Hepatocyte (in vitro differentiated cells): ENCODE results near the gene GHITM.
"Not testable (repeated sequence)": the region's sequence is repeated elsewhere in the genome, so short reads cannot be mapped to it uniquely, and the experiment has no call there.

Experiments used
- EZH2 ChIP-seq: fragments of 200-600 bp; sonication (generic); IDR thresholded peaks from 2 replicates; pipeline ENCODE4 v1.6.1; 2016; ENCODE audit warnings: antibody characterized with exemption, mild to moderate bottlenecking, borderline replicate concordance
- TF ChIP-seq, protein P1 (sequence below): fragments of 200-600 bp; sonication (generic); IDR thresholded peaks from 2 replicates; pipeline ENCODE4 v1.5.1; 2016; ENCODE audit warnings: antibody characterized with exemption, mild to moderate bottlenecking; ENCODE audit not compliant: poor library complexity

DNA sequence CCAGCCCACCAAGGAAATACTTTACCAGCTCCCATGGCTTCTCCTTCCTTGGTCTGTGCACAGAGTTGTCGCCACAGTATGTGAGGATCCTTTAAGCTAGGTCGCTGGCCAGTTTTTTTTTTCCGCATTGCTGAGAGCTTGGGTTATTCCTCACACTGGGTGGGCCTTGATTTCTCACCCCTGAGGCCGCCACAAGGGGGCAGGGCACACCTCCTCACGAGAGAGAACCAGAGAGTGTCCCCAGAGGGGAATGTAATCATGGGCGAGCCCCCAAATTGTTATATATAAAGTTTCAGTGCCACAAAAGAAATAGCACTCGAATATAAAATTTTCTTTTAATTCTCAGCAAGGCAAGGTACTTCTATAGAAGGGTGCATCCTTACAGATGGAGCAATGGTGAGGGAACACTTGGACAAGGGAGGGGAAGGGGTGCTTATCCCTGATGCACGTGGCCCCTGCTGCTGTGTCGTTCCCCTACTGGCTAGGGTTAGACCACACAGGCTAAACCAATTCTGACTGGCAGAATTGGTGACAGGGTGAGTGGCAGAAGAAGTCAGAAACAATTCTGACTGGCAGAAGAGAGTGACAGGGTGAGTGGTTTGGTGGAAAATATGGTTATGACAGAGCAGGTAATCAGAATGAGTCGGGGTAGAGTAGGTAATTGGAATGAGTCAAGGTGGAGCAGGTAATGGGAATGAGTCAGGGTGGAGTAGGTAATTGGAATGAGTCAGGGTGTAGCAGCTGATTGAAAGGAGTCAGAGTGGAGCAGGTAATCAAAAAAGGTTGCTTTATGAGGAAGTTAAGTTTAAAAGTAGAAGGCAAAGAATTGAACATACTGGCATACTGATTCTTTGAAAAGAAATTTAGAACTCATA is 13.2 kb upstream of the GHITM start:
- TF ChIP-seq, protein P1, sequence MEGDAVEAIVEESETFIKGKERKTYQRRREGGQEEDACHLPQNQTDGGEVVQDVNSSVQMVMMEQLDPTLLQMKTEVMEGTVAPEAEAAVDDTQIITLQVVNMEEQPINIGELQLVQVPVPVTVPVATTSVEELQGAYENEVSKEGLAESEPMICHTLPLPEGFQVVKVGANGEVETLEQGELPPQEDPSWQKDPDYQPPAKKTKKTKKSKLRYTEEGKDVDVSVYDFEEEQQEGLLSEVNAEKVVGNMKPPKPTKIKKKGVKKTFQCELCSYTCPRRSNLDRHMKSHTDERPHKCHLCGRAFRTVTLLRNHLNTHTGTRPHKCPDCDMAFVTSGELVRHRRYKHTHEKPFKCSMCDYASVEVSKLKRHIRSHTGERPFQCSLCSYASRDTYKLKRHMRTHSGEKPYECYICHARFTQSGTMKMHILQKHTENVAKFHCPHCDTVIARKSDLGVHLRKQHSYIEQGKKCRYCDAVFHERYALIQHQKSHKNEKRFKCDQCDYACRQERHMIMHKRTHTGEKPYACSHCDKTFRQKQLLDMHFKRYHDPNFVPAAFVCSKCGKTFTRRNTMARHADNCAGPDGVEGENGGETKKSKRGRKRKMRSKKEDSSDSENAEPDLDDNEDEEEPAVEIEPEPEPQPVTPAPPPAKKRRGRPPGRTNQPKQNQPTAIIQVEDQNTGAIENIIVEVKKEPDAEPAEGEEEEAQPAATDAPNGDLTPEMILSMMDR, result not testable (repeated sequence)
- TF ChIP-seq EZH2, result not testable (repeated sequence)
